Measurements from ENCODE around the gene IQSEC2. TPM values are rescaled to one million over a fixed set of nuclear protein-coding genes. Genes with fewer than 3 reads are reported as not detected.

Gene IQSEC2
- total RNA-seq, 4 donors from 2014 or later = 12.0 to 24.8 (median 20.0) TPM

GRCh38 chrX:53236025-53236679 is 45.2 kb downstream of the IQSEC2 start:
- no peak overlapping the region for H3K4me3 ChIP-seq
- H3K27ac ChIP-seq (replicated peaks in 1 of 4) = no peak overlapping the region
- 71% methylated on average over 9 of the region's 20 CpGs for WGBS
- H3K4me1 ChIP-seq = no peaks in the 10 kb centered on the region
- no peaks in the 10 kb centered on the region for H3K9me3 ChIP-seq
- H3K36me3 ChIP-seq = peaks cover 0 to 57% (median 21%) of the 10 kb centered on the region in 4 donors
- TF ChIP-seq CTCF (IDR thresholded peaks at IDR 0.05) (no peak), POLR2A (IDR thresholded peaks at IDR 0.05; ENCODE audit: low read depth) (no peak), EP300 (IDR thresholded peaks at IDR 0.05) (no peak), POLR2AphosphoS5 (IDR thresholded peaks at IDR 0.05) (no peak)
- H3K27me3 ChIP-seq = peaks cover 0 to 3% (median 0%) of the 10 kb centered on the region in 4 donors
- intact Hi-C loops (cut with DNase I) = no loop called here
- DNase-seq (ENCODE audit: extremely low spot score) = no peak

- Histone ChIP-seq H3K36me3 (peaks cover 0 to 56% (median 18%) of the 10 kb centered on the region in 4 donors), H3K9me3 (no peaks in the 10 kb centered on the region), H3K27ac (replicated peaks in 1 of 4) (no peak overlapping the region), H3K4me3 (no peak overlapping the region), H3K27me3 (peaks cover 0 to 3% (median 0%) of the 10 kb centered on the region in 4 donors), H3K4me1 (no peaks in the 10 kb centered on the region)
- intact Hi-C loops (cut with DNase I) = no loop called here
- TF ChIP-seq POLR2A (IDR thresholded peaks at IDR 0.05; ENCODE audit: low read depth) (no peak), EP300 (IDR thresholded peaks at IDR 0.05) (no peak)
- DNase-seq (ENCODE audit: extremely low spot score) = no peak
- WGBS = 71% methylated on average over 12 of the region's 12 CpGs
Measured at GRCh38 chrX:53235566-53235965, 45.8 kb downstream of the IQSEC2 start.

GRCh38 chrX:53234484-53234883 is 46.9 kb downstream of the IQSEC2 start:
- no peaks in the 10 kb centered on the region for H3K9me3 ChIP-seq
- no peak for TF ChIP-seq POLR2AphosphoS5 (IDR thresholded peaks at IDR 0.05)
- TF ChIP-seq CTCF (IDR thresholded peaks at IDR 0.05) = no peak
- TF ChIP-seq EP300 (IDR thresholded peaks at IDR 0.05) = no peak
- no peak for TF ChIP-seq POLR2A (IDR thresholded peaks at IDR 0.05; ENCODE audit: low read depth)
- peaks cover 0 to 3% (median 0%) of the 10 kb centered on the region in 4 donors for H3K27me3 ChIP-seq
- no peak for DNase-seq (ENCODE audit: extremely low spot score)
- H3K36me3 ChIP-seq = peaks cover 0 to 47% (median 15%) of the 10 kb centered on the region in 4 donors
- no peaks in the 10 kb centered on the region for H3K4me1 ChIP-seq
- intact Hi-C loops (cut with DNase I) = no loop called here
- 94% methylated on average over 8 of the region's 9 CpGs for WGBS
- H3K27ac ChIP-seq (replicated peaks in 1 of 4) = no peak overlapping the region
- no peak overlapping the region for H3K4me3 ChIP-seq

- intact Hi-C loops (cut with DNase I) = no loop called here
- H3K27me3 ChIP-seq = peaks cover 0 to 3% (median 0%) of the 10 kb centered on the region in 4 donors
- H3K9me3 ChIP-seq = no peaks in the 10 kb centered on the region
- H3K27ac ChIP-seq (replicated peaks in 1 of 4) = no peak overlapping the region
- no peak overlapping the region for H3K4me3 ChIP-seq
- WGBS = 88% methylated on average over 6 of the region's 9 CpGs
- no peak for DNase-seq (ENCODE audit: extremely low spot score)
- peaks cover 0 to 38% (median 15%) of the 10 kb centered on the region in 4 donors for H3K36me3 ChIP-seq
- TF ChIP-seq POLR2AphosphoS5 (IDR thresholded peaks at IDR 0.05) = no peak
- TF ChIP-seq CTCF (IDR thresholded peaks at IDR 0.05) = no peak
- TF ChIP-seq EP300 (IDR thresholded peaks at IDR 0.05) = no peak
- TF ChIP-seq POLR2A (IDR thresholded peaks at IDR 0.05; ENCODE audit: low read depth) = no peak
- no peaks in the 10 kb centered on the region for H3K4me1 ChIP-seq
Measured at GRCh38 chrX:53233536-53233935, 47.8 kb downstream of the IQSEC2 start.

- Histone ChIP-seq H3K27me3 (peaks cover 0 to 3% (median 0%) of the 10 kb centered on the region in 4 donors), H3K4me3 (no peak overlapping the region), H3K36me3 (peaks cover 0 to 7% (median 0%) of the 10 kb centered on the region in 4 donors), H3K9me3 (no peaks in the 10 kb centered on the region), H3K27ac (replicated peaks in 1 of 4) (no peak overlapping the region), H3K4me1 (peaks cover 3 to 8% (median 4%) of the 10 kb centered on the region in 4 donors)
- intact Hi-C loops (cut with DNase I) = no loop called here
- WGBS = 73% methylated on average over 5 of the region's 5 CpGs
- TF ChIP-seq POLR2A (IDR thresholded peaks at IDR 0.05; ENCODE audit: low read depth) (no peak), EP300 (IDR thresholded peaks at IDR 0.05) (no peak), CTCF (IDR thresholded peaks at IDR 0.05) (no peak), POLR2AphosphoS5 (IDR thresholded peaks at IDR 0.05) (no peak)
- DNase-seq (ENCODE audit: extremely low spot score) = no peak
Measured at GRCh38 chrX:53230116-53230515, 51.3 kb downstream of the IQSEC2 start.

Measured in esophagus muscularis mucosa (tissue), 4 donors.